Cardiac muscle cell (in vitro differentiated cells and primary cell): ENCODE data around the gene GABARAPL2. TPM values are rescaled to one million over a fixed set of nuclear protein-coding genes. Genes with fewer than 3 reads are reported as not detected.

ENCODE experiments used
- DNase-seq, 2 donors: peaks; one replicate each; pipeline versions ENCODE4 v3.0.0 to v3.0.0-alpha.2; 2010 to 2017; ENCODE audit warnings: low read depth in 1 of 2, low spot score in 1 of 2
- H3K27ac ChIP-seq: fragments of 200-600 bp; sonication (generic); 2 replicates; pipeline ENCODE4 v1.5.1; 2016
- H3K27me3 ChIP-seq: fragments of 200-600 bp; sonication (generic); 2 replicates; pipeline ENCODE4 v1.6.0; 2016; ENCODE audit warnings: control low read depth
- H3K36me3 ChIP-seq: fragments of 200-600 bp; sonication (generic); 2 replicates; pipeline ENCODE4 v1.5.1; 2016; ENCODE audit warnings: control low read depth
- H3K4me1 ChIP-seq: fragments of 200-600 bp; sonication (generic); 2 replicates; pipeline ENCODE4 v1.8.1; 2017; ENCODE audit warnings: low read depth, mild to moderate bottlenecking, mixed run types
- H3K4me3 ChIP-seq: fragments of 200-600 bp; sonication (generic); 2 replicates; pipeline ENCODE4 v1.5.1; 2016; ENCODE audit warnings: mild to moderate bottlenecking
- H3K9me3 ChIP-seq: fragments of 200-600 bp; sonication (generic); 2 replicates; pipeline ENCODE4 v1.5.1; 2017; ENCODE audit warnings: low read depth, mild to moderate bottlenecking, control low read depth
- polyA plus RNA-seq: library from polyadenylated mRNA; unstranded; fragments of >200 nt; fragmentation: Nextera tagmentation; extraction: Ambion mirVana; gene quantifications from 2 replicates; pipeline ENCODE4 v1.2.1, GENCODE V29; 2016
- total RNA-seq: library from RNA; depleted of rRNA; stranded (reverse); fragments of >200 nt; gene quantifications from 2 replicates; pipeline ENCODE4 v1.2.3, GENCODE V29; 2016
- TF ChIP-seq, protein P1 (sequence below): IDR thresholded peaks from 2 replicates; pipeline ENCODE4 v1.5.1; 2012; ENCODE audit warnings: low read depth, mild to moderate bottlenecking, low read length

Gene GABARAPL2
- total and polyA plus RNA-seq, 2 experiments from 2014 or later = 125 to 456 TPM

DNA sequence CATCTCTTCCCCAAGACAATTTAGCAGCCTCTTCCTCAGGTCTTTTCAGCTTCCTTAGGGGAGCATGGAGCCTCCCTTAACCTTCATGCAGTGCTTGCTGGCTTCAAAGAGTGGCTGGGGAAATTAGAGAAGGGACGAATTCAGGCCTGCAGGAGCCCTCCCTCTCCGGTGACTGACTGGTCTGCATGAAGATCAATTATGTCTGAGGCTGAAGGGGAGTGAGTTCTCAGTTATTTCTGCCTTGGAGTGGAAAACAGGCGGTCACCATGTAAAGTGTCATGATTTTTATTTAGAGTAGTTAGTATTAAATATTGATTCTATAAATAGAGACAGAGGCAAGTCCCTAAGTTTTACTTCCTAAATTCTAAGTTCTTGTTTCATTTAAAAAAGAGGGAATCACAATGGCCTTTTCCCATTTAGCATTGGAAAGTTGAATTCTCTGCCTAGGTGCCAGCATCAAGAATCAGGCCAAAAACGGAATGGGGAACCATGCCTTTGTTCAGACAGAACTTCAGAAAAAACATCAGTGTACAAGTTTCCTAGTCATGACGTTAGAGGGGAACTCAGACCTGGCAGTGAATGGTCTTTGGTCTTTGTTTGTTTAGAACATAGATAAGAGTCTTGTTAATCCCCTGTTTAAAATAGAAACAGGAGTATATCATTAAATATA is 4.4 kb downstream of the GABARAPL2 start:
- H3K36me3 ChIP-seq = peaks cover 56% of the 10 kb centered on the region
- TF ChIP-seq, protein P1, sequence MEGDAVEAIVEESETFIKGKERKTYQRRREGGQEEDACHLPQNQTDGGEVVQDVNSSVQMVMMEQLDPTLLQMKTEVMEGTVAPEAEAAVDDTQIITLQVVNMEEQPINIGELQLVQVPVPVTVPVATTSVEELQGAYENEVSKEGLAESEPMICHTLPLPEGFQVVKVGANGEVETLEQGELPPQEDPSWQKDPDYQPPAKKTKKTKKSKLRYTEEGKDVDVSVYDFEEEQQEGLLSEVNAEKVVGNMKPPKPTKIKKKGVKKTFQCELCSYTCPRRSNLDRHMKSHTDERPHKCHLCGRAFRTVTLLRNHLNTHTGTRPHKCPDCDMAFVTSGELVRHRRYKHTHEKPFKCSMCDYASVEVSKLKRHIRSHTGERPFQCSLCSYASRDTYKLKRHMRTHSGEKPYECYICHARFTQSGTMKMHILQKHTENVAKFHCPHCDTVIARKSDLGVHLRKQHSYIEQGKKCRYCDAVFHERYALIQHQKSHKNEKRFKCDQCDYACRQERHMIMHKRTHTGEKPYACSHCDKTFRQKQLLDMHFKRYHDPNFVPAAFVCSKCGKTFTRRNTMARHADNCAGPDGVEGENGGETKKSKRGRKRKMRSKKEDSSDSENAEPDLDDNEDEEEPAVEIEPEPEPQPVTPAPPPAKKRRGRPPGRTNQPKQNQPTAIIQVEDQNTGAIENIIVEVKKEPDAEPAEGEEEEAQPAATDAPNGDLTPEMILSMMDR = no peak
- H3K4me1 ChIP-seq = no peaks in the 10 kb centered on the region
- H3K27ac ChIP-seq = no peak overlapping the region
- no peaks in the 10 kb centered on the region for H3K9me3 ChIP-seq
- H3K4me3 ChIP-seq = no peak overlapping the region
- DNase-seq = no peak
- H3K27me3 ChIP-seq = no peaks in the 10 kb centered on the region

DNA sequence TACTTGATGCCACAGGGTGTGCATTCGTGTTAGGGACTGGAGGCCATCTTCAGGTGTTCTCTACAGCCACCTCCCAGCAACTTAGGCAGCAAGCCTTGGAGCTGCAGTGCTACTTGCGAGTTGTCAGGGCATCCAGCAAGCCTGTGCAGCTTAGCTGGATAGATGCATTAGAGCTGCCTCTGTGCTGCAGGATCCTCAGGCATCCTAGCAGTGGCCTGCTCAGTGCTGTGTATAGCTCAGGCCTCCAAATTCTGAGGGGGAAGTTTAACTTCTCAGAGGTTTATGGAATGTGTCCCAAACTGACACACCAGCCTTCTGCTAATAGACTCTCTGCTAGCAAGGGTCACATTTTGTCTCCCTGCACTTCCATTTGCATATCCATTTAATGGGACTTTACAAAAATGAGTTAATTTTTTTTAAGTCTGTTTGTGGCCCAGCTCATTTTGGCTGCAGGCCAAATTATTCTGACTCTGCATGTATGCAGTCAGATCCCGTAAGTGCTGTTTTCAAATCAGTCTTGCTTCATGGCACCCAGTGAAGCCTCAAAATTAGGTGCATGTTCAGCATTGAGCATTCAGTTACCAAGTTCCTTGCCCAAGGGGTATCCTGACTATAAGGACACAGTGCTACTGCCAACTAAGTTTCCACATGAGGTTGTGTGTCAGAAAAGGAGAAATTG is 6.8 kb downstream of the GABARAPL2 start:
- Histone ChIP-seq H3K4me3 (no peak overlapping the region), H3K9me3 (no peaks in the 10 kb centered on the region), H3K27me3 (no peaks in the 10 kb centered on the region), H3K4me1 (no peaks in the 10 kb centered on the region), H3K27ac (no peak overlapping the region), H3K36me3 (peaks cover 70% of the 10 kb centered on the region)
- DNase-seq = no peak
- TF ChIP-seq, protein P1 = no peak

DNA sequence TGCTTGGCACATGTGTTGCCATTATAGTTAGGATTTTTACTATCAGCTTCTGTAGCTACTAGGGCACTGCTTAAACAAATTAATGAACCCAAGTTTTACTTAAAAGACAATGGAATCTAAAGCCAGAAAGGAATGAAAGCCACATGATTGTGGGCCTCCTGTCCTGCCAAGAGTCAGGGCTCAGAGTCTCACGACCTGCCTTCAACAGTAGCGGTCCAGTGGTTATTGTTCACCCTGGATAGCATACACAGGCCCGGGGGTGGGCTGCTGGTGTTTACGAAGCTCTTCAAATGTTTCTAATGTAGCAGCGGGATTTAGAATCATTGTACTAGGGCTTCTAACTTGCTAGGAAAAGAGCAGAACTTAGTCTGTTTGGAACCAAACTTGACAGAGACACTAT is 7.8 kb downstream of the GABARAPL2 start:
- peaks cover 68% of the 10 kb centered on the region for H3K36me3 ChIP-seq
- TF ChIP-seq, protein P1 = no peak

DNA sequence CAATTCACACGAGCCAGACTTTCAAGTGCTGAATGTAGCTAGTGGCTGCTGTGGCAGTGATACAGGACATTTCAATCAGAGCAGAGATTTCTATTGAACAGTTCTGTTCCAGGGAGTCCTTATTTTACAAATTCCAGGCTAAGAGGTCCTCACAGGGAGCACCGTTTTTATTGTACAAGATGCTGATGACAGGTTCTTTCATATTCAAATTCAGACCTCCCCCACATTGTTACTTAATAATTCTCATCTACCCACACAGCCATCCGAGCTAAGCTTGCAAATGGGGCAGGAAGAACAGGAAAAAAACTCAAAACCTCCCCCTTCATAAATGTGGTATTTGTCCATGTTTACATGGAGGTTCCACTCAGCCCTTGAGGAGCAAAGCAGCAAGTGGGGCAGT is 9.8 kb downstream of the GABARAPL2 start:
- Histone ChIP-seq H3K27me3 (no peaks in the 10 kb centered on the region), H3K9me3 (no peaks in the 10 kb centered on the region), H3K4me3 (no peak overlapping the region), H3K36me3 (peaks cover 57% of the 10 kb centered on the region), H3K27ac (no peak overlapping the region), H3K4me1 (no peaks in the 10 kb centered on the region)
- DNase-seq = no peak
- TF ChIP-seq, protein P1 = no peak

More for the DNA sequence above, 7.8 kb downstream of the GABARAPL2 start:
- Histone ChIP-seq H3K27me3 (no peaks in the 10 kb centered on the region), H3K4me1 (no peaks in the 10 kb centered on the region), H3K27ac (no peak overlapping the region), H3K9me3 (no peaks in the 10 kb centered on the region), H3K4me3 (no peak overlapping the region)
- DNase-seq = no peak

DNA sequence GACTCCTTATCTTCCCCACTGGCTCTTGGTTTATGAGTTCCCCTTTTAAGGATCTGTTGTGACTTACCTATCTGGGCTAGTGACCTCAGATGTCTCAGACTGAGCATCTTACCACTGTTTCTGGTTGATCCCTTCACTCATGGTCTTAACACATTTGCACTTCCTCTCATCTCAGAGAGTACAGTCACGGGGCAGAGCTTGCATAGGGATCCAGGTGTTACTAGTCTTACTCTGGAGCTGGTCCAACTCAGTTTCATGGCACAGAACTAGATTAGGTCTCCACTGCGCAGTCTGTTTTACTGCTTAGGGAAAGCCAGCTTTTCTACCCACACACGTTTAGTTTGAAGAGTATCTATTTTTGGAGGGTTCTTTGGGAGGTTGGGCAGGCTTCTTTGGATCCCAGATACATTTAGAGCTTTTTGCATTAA is 10.2 kb downstream of the GABARAPL2 start:
- Histone ChIP-seq H3K36me3 (peaks cover 53% of the 10 kb centered on the region), H3K9me3 (no peaks in the 10 kb centered on the region), H3K4me3 (no peak overlapping the region), H3K4me1 (no peaks in the 10 kb centered on the region), H3K27ac (no peak overlapping the region), H3K27me3 (no peaks in the 10 kb centered on the region)
- no peak for DNase-seq
- TF ChIP-seq, protein P1 = no peak
